KOPT-K1 (cell line): Measurements from ENCODE around the gene OR2B6.

Experiments
- H3K27ac ChIP-seq: fragments of 200-600 bp; sonication (generic); 2 replicates; pipeline ENCODE4 v1.5.1; 2016; ENCODE audit warnings: antibody characterized with exemption, mild to moderate bottlenecking, low read depth, low read length; ENCODE audit not compliant: poor library complexity, severe bottlenecking
- H3K36me3 ChIP-seq: fragments of 200-600 bp; sonication (generic); 2 replicates; pipeline ENCODE4 v1.5.1; 2017; ENCODE audit warnings: antibody characterized with exemption, mild to moderate bottlenecking, low read length, moderate library complexity; ENCODE audit not compliant: insufficient read depth
- H3K9me3 ChIP-seq: fragments of 200-600 bp; sonication (generic); 2 replicates; pipeline ENCODE4 v1.5.1; 2017; ENCODE audit warnings: antibody characterized with exemption, low read length, mild to moderate bottlenecking; ENCODE audit not compliant: insufficient read depth, poor library complexity, severe bottlenecking

The OR2B6 gene

DNA sequence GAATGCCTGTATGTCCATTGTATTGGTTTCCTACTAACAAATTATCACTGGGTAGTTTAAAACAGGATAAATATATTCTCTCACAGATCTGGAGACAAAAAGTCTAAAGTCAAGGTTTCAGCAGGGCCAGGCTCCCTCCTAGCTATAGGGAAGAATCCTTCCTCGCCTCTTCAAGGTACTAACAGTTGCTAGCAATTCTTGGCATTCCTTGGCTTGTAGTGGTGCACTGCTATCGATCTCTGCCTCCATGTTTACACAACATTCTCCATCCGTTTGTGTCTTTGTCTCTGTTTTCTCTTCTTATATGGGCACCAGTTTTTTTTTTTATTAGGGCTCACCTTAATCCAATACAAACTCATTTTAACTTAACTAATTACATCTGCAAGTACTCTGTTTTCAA lies 48.9 kb downstream of the OR2B6 start:
- Histone ChIP-seq H3K9me3 (no peaks in the 10 kb centered on the region), H3K36me3 (no peaks in the 10 kb centered on the region), H3K27ac (no peak overlapping the region)
